ENCODE measurements around the gene ITLN1. TPM values are rescaled to one million over a fixed set of nuclear protein-coding genes. Genes with fewer than 3 reads are reported as not detected.

ITLN1 gene
- total and polyA plus RNA-seq, 2 donors (not counting 3 experiments of a cell fraction or from before 2014, with no cell fraction given), result 0.12 TPM; not detected in 1

- H3K4me1 ChIP-seq (ENCODE audit: control insufficient read depth, extremely low read depth, insufficient read depth, low read length), result no peaks in the 10 kb centered on the region
- H2AFZ ChIP-seq (ENCODE audit: low read depth, low read length), result no peak overlapping the region
- intact Hi-C loops (cut with micrococcal nuclease) (no loop called here), dilution Hi-C loops (cut with MboI; ENCODE audit: extremely low pct_ligation_motif_present, low sequenced_read_pairs) (no loop called here)
- H3K4me3 ChIP-seq (replicated peaks in 1 of 3; ENCODE audit: insufficient read depth in 1 of 3, low read depth in 1 of 3, low read length in 3 of 3), result no peak overlapping the region
- DNase-seq (ENCODE audit: low read depth, low spot score) (no peak), FAIRE-seq (no peak)
- no peak for TF ChIP-seq GATA2 (IDR thresholded peaks at IDR 0.05; ENCODE audit: insufficient read depth, insufficient read length, low read depth, low read length)
- TF ChIP-seq POLR2AphosphoS5 (IDR thresholded peaks at IDR 0.05; ENCODE audit: insufficient read depth, low read depth, low read length), result no peak
- TF ChIP-seq FOS (IDR thresholded peaks at IDR 0.05; ENCODE audit: borderline replicate concordance, insufficient read depth, low read length), result no peak
- TF ChIP-seq MAX (IDR thresholded peaks at IDR 0.05; ENCODE audit: insufficient read depth, insufficient read length), result no peak
- TF ChIP-seq EZH2 (IDR thresholded peaks at IDR 0.05; ENCODE audit: borderline replicate concordance, low read depth, low read length, severe bottlenecking), result no peak
- no peak for TF ChIP-seq JUN (IDR thresholded peaks at IDR 0.05; ENCODE audit: borderline replicate concordance, insufficient read depth, insufficient read length, low read depth)
- no peak for TF ChIP-seq CTCF (IDR thresholded peaks at IDR 0.05; ENCODE audit: extremely low read depth in 1 of 2, insufficient read depth in 1 of 2, low read depth in 1 of 2, low read length in 2 of 2)
- TF ChIP-seq MYC (IDR thresholded peaks at IDR 0.05; ENCODE audit: low read depth, low read length), result no peak
- TF ChIP-seq POLR2A (IDR thresholded peaks at IDR 0.05; ENCODE audit: low read depth, low read length), result no peak
- no TSS peak for BruUV-seq (replicated peaks)
- no peak overlapping the region for H3K27ac ChIP-seq (ENCODE audit: insufficient read depth, low read depth, low read length)
- no peaks in the 10 kb centered on the region for H3K79me2 ChIP-seq (ENCODE audit: control insufficient read depth, insufficient read depth, low read length)
- no peak overlapping the region for H3K4me2 ChIP-seq (ENCODE audit: insufficient read depth, low read length)
- no peaks in the 10 kb centered on the region for H3K27me3 ChIP-seq (ENCODE audit: control insufficient read depth in 2 of 2, insufficient read depth in 2 of 2, low read length in 2 of 2)
- H3K9ac ChIP-seq (replicated peaks; ENCODE audit: extremely low read depth, insufficient read depth, low read length), result no peak overlapping the region
- ChIA-PET POLR2A (interaction anchor here (0.6 kb wide), 1 partner anchor 72 kb away, joined by 3 read pairs; no protein-coding TSS in a partner anchor), CTCF (interaction anchor here (1.1 to 5.3 kb wide), 7 partner anchors 10 to 303 kb away, joined by 3 to 57 read pairs (median 5); partner anchors contain the start of genes DEDD, ITLN2 and KLHDC9)
- no peaks in the 10 kb centered on the region for H3K9me1 ChIP-seq (replicated peaks; ENCODE audit: control insufficient read depth, extremely low read depth, insufficient read depth, low read length)
- no peaks in the 10 kb centered on the region for H3K36me3 ChIP-seq (ENCODE audit: control insufficient read depth in 2 of 2, extremely low read depth in 1 of 2, insufficient read depth in 2 of 2, low read length in 2 of 2)
- no peaks in the 10 kb centered on the region for H4K20me1 ChIP-seq (replicated peaks; ENCODE audit: control insufficient read depth, extremely low read depth, insufficient read depth, low read length)
- H3K9me3 ChIP-seq (replicated peaks; ENCODE audit: control insufficient read depth, insufficient read depth, low read length), result no peaks in the 10 kb centered on the region
Measured at GRCh38 chr1:160836561-160836960, 48.4 kb downstream of the ITLN1 start.
